ENCODE data around the gene MCM6.

Gene MCM6

GRCh38 chr2:135790423-135790822, 85.8 kb downstream of the MCM6 start:
- no peak for DNase-seq (ENCODE audit: low read depth in 2 of 2, low spot score in 1 of 2)
